Measurements from ENCODE around the gene FHOD3. TPM values are rescaled to one million over a fixed set of nuclear protein-coding genes. Genes with fewer than 3 reads are reported as not detected.

FHOD3 gene
- total RNA-seq, 1 experiment from 2014 or later: 23.1 TPM

GRCh38 chr18:36675076-36675475, 377.6 kb downstream of the FHOD3 start:
- no peak for DNase-seq (ENCODE audit: extremely low read depth, low read depth)

GRCh38 chr18:36675542-36675941, 378.0 kb downstream of the FHOD3 start:
- no peak for DNase-seq (ENCODE audit: extremely low read depth, low read depth)

- no peak for DNase-seq (ENCODE audit: extremely low read depth, low read depth)
Observed at GRCh38 chr18:36676629-36677028, 379.1 kb downstream of the FHOD3 start.

GRCh38 chr18:36680042-36680441, 382.5 kb downstream of the FHOD3 start:
- DNase-seq (ENCODE audit: extremely low read depth, low read depth): no peak

GRCh38 chr18:36685580-36685979, 388.1 kb downstream of the FHOD3 start:
- DNase-seq (ENCODE audit: extremely low read depth, low read depth): no peak

GRCh38 chr18:36688020-36688965, 390.8 kb downstream of the FHOD3 start:
- peak; percentile 56 for DNase-seq (ENCODE audit: extremely low read depth, low read depth)

- no peak for DNase-seq (ENCODE audit: extremely low read depth, low read depth)
Observed at GRCh38 chr18:36692371-36692770, 394.9 kb downstream of the FHOD3 start.

GRCh38 chr18:36692921-36693332, 395.4 kb downstream of the FHOD3 start:
- no peak for DNase-seq (ENCODE audit: extremely low read depth, low read depth)

- DNase-seq (ENCODE audit: extremely low read depth, low read depth): no peak
Observed at GRCh38 chr18:36693931-36694620, 396.6 kb downstream of the FHOD3 start.

- DNase-seq (ENCODE audit: extremely low read depth, low read depth): no peak
Observed at GRCh38 chr18:36695806-36696205, 398.3 kb downstream of the FHOD3 start.

GRCh38 chr18:36697905-36698304, 400.4 kb downstream of the FHOD3 start:
- DNase-seq (ENCODE audit: extremely low read depth, low read depth): no peak

GRCh38 chr18:36700955-36701354, 403.4 kb downstream of the FHOD3 start:
- DNase-seq (ENCODE audit: extremely low read depth, low read depth): no peak

GRCh38 chr18:36702401-36703013, 405.0 kb downstream of the FHOD3 start:
- no peak for DNase-seq (ENCODE audit: extremely low read depth, low read depth)

- DNase-seq (ENCODE audit: extremely low read depth, low read depth): no peak
Observed at GRCh38 chr18:36704156-36704555, 406.6 kb downstream of the FHOD3 start.

- DNase-seq (ENCODE audit: extremely low read depth, low read depth): no peak
Observed at GRCh38 chr18:36706134-36706881, 408.8 kb downstream of the FHOD3 start.

- DNase-seq (ENCODE audit: extremely low read depth, low read depth): no peak
Observed at GRCh38 chr18:36708366-36708765, 410.9 kb downstream of the FHOD3 start.

- no peak for DNase-seq (ENCODE audit: extremely low read depth, low read depth)
Observed at GRCh38 chr18:36709315-36709714, 411.8 kb downstream of the FHOD3 start.

GRCh38 chr18:36711014-36711725, 413.7 kb downstream of the FHOD3 start:
- DNase-seq (ENCODE audit: extremely low read depth, low read depth): peak; percentile 29

- DNase-seq (ENCODE audit: extremely low read depth, low read depth): peak; percentile 73
Observed at GRCh38 chr18:36711813-36712444, 414.4 kb downstream of the FHOD3 start.

- DNase-seq (ENCODE audit: extremely low read depth, low read depth): no peak
Observed at GRCh38 chr18:36714476-36714875, 417.0 kb downstream of the FHOD3 start.

Data from NCI-H460 (cell line).